Fibroblast of the aortic adventitia (primary cell): ENCODE measurements around the gene ST8SIA6. TPM values are rescaled to one million over a fixed set of nuclear protein-coding genes. Genes with fewer than 3 reads are reported as not detected.

ENCODE experiments used
- DNase-seq: peaks from one replicate; pipeline ENCODE4 v3.0.0-alpha.2; 2010; ENCODE audit warnings: low read depth
- H3K4me3 ChIP-seq: 2 replicates; pipeline ENCODE4 v1.5.1; 2011; ENCODE audit warnings: low read depth, mild to moderate bottlenecking, control low read depth, low read length, moderate library complexity
- total RNA-seq: library from RNA; depleted of rRNA; stranded (reverse); fragments of >200 nt; gene quantifications from 2 replicates; pipeline ENCODE4 v1.2.3, GENCODE V29; 2012; ENCODE audit warnings: low replicate concordance
- TF ChIP-seq, protein P1 (sequence below): IDR thresholded peaks from 2 replicates; pipeline ENCODE4 v1.5.1; 2011; ENCODE audit warnings: mild to moderate bottlenecking, low read length, control low read depth, inconsistent platforms; ENCODE audit not compliant: insufficient read depth

Gene ST8SIA6
- total RNA-seq, 1 donor, result 0.09 TPM

DNA sequence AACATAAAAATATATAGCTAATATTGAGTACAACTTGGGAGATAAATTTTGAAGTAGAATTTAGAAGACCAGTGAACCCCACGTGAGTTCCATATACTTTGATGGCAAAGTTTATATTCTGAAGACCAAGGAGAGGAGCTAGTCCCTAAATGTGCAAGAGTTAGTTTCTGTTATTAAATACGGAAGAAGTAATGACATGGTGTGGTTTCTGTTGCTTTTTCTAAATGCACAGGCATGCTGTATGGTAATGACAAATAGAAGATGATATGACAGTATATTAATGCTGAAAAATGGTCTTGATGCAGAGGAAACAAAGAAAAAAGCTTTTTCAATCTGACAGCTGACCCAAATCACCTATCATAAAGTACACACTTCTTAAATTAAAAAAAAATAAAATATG is 101.8 kb downstream of the ST8SIA6 start:
- no peak for DNase-seq
- H3K4me3 ChIP-seq, result no peak overlapping the region
- TF ChIP-seq, protein P1, sequence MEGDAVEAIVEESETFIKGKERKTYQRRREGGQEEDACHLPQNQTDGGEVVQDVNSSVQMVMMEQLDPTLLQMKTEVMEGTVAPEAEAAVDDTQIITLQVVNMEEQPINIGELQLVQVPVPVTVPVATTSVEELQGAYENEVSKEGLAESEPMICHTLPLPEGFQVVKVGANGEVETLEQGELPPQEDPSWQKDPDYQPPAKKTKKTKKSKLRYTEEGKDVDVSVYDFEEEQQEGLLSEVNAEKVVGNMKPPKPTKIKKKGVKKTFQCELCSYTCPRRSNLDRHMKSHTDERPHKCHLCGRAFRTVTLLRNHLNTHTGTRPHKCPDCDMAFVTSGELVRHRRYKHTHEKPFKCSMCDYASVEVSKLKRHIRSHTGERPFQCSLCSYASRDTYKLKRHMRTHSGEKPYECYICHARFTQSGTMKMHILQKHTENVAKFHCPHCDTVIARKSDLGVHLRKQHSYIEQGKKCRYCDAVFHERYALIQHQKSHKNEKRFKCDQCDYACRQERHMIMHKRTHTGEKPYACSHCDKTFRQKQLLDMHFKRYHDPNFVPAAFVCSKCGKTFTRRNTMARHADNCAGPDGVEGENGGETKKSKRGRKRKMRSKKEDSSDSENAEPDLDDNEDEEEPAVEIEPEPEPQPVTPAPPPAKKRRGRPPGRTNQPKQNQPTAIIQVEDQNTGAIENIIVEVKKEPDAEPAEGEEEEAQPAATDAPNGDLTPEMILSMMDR, result no peak

DNA sequence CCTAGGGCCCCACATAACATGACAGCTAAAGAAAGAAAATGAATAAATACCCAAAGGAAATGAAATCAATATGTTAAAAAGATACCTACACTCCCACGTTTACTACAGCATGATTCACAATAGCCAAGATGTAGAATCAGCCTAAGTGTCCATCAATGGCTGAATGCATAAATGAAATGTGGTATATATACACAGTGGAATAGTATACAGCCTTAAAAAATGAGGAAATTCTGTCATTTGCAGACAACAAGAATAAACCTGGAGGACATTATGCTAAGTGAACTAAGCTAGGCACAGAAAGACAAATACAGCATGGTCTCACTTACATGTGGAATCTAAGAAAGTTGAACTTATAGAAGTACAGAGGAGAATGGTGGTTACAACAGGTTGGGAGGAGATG is 102.9 kb downstream of the ST8SIA6 start:
- TF ChIP-seq, protein P1, result no peak
- no peak overlapping the region for H3K4me3 ChIP-seq
- no peak for DNase-seq

DNA sequence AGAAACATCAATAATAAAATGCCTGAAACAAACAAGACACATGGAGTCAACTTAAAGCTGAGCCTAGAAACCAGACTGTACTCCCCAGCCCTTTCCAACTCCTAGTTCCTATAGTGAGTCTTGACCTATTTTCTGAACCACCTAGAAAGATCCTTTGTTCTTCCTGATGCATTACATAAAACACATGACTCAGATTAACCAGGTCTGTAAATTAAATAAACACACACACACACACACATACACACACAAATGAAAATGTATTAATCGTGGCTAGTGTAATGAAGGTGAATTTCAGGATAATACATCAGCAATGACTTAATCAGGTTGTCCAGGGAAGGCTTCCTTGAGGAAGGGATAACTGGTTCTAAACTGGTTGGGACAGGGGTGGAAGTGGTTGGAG is 104.7 kb downstream of the ST8SIA6 start:
- DNase-seq, result no peak

DNA sequence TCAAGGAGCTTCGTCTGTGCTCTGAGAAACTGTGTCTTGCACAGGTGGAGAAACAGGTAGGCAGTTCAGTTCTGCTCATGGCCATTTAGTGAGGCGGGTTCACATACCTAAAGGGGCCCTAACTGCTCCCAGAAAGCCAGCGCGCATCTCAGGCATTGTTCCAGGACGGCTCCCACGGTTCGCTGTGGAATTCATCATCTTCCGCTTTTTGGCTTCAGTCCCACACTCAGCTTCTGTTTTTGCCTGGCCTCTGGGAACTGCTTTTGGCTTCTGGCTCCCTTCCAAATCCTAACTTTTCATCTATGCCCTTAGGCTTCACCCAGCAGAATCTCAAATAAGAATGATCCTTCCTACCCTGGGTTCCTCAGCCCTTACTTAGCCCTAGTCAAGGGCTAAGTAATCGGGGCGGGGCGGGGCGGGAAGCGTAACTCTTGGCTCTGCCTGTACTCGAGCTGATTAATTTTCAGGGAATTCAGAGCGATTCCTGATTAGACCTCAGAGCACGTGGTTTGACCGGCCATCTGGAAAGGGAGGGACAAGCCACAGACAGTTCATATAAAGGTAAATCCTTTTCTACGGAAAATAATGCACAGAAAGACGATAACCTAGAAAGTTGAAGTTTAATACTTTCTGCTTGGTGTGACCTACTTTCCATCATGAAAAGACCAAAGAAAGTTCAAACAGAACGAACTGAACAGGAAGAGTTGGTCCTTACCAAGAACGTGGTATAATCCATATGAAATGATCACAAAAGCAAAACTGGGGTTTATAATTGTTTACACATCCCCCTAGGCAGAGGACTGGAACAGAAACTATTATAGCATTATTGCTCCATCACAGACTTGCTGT is 105.7 kb downstream of the ST8SIA6 start:
- TF ChIP-seq, protein P1, result no peak
- peak overlapping the region; percentile 42 for H3K4me3 ChIP-seq
- DNase-seq, result peak; percentile 86

More for the DNA sequence above, 104.7 kb downstream of the ST8SIA6 start:
- TF ChIP-seq, protein P1, result no peak
- H3K4me3 ChIP-seq, result no peak overlapping the region

DNA sequence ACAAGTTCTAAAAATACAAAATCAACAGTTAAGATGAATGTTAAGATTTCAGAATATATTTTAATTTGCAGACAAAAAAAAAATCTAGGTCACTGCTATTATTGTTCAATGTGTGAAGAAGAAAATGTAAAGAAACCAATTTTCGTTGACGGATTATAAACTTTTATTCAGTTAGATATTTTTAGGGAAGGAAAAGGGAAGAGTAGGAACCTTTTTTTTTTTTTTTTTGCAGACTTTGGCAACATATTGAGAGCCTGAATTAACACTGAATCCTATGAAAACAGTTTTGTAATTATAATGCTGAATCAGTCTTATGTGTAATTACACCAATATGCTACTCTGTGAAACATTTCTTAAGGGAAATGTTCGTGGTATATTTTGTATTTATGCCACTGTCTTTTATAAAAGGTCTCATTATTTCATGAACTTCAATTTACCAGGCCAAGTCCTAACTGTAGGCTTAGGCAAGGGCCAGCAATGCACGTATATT is 106.3 kb downstream of the ST8SIA6 start:
- TF ChIP-seq, protein P1, result no peak
- peak overlapping the region; percentile 42 for H3K4me3 ChIP-seq
- no peak for DNase-seq

DNA sequence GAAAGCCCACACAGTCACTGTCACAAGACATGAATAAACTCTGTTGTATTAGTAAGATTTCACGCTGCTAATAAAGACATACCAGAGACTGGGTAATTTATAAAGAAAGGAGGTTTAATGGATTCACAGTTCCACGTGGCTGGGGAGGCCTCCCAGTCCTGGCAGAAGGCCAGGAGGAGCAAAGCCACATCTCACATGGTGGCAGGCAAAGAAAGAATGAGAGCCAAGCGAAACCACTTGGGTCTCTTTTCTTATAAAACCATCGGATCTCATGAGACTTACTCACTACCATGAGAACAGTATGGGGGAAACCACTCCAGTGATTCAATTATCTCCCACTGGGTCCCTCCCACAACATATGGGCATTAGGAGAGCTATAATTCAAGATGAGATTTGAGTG is 110.2 kb downstream of the ST8SIA6 start:
- H3K4me3 ChIP-seq, result no peak overlapping the region
- TF ChIP-seq, protein P1, result no peak
- DNase-seq, result no peak

DNA sequence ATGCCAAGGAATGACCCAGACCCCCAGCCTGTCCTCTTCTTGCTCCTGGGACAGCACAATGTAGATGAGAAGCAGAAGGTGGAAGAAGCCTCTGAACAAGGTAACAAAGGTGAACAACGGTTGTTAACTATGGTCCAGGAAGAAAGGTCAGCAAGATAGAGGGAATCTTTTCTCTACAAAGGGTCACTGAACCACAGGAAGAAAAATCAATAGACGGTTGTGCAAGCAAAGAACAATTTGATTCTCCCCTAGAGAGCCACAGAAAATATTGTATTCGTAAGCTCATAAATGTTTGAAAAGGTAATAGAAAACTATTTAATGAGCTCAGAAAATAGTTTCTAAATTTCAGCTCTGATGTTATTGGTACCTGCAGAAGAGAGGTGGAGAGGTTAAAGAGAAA is 111.3 kb downstream of the ST8SIA6 start:
- TF ChIP-seq, protein P1, result no peak
- DNase-seq, result no peak
- H3K4me3 ChIP-seq, result no peak overlapping the region
